ENCODE data around the gene CDC42BPB.

Gene CDC42BPB

GRCh38 chr14:103095210-103095778 is 37.9 kb upstream of the CDC42BPB start:
- DNase-seq (ENCODE audit: low read depth) = no peak

DNA sequence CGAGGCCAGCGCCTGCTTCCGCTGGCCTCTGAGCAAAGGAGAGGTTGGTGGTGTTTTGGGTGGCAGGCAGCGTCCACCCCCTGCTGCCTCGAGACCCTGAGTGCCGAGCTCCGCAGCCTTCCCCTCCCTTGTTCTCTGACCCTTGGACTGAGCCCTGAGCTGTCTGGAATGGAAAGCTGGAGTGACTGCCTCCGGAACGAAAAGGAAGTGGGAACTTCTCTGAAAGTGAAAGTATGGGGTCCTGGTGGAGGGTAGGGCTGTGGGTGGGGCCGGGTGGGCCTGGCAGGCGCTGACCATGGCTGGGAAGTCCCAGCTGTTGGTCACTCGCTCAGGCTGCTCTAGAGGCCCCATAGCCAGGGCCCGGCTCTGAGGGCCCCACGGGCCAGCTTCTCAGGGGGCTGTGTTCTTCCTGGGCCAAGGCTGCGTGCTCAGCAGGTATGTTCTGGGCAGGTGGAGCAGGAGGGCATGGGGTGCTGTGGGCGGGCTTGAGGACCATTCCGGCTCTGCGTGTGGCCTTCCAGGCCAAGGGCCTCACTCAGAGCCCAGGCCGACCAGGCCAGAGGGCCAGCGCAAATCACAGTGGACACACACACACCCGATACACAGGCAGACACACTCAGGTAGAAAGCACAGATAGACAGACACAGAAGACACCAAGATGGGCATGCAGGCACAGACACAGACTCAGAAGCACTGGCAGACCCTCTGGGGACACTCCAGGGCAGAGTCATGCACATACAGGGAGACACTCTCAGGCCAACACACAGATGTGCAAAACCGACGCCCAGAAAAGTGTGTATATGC is 37.3 kb upstream of the CDC42BPB start, which contains the start of gene EXOC3L4:
TSS of gene EXOC3L4 (plus strand) at position 320 of the 804 bp plus-strand sequence. CDS start 5,495 bp downstream, outside the sequence.
- DNase-seq (ENCODE audit: low read depth) = no peak

GRCh38 chr14:103093856-103094405 is 36.6 kb upstream of the CDC42BPB start:
- no peak for DNase-seq (ENCODE audit: low read depth)

- no peak for DNase-seq (ENCODE audit: low read depth)
Observed at GRCh38 chr14:103091883-103092222, 34.5 kb upstream of the CDC42BPB start.

DNA sequence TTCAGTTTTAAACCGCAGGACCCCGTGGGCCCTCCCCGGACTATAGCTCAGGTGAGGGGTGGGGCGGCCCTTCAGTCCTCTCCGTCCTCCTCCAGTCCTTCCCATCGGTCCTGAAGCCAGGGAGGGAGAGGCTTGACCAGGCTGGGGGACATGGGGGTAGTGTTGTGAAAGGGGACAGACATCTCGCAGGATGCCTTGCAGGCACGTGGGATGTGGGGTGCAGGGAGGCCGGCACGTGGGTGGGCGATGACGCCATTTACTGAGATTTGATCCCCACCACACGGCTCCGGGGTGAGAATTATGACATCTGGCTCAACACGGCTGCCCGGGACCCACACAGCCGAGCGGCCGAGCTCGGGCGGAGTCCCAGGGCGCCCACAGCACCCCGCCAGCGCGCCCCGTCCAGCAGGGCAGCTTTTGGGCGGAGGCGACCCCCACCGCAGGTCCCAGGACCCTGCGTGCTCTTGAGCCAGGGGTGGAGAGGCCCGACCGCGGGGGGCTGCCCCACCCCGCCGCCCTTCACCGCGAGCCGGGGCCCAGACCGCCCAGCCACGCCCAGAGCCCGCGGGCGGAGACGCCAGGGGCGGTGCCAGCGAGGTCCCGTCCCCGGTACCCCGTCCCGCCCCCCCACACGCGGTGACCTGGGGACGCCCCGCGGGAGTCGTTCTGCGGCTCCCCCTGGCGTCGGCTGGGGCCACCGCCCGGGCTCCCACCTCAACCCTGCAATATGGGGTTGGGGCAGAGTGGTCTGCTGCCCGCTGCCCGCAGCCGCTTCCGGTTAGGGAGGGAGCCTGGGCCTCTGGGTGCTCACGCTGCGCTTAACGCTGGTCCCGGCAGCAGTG is 33.9 kb upstream of the CDC42BPB start:
- peak; percentile 73 for DNase-seq (ENCODE audit: low read depth)

DNA sequence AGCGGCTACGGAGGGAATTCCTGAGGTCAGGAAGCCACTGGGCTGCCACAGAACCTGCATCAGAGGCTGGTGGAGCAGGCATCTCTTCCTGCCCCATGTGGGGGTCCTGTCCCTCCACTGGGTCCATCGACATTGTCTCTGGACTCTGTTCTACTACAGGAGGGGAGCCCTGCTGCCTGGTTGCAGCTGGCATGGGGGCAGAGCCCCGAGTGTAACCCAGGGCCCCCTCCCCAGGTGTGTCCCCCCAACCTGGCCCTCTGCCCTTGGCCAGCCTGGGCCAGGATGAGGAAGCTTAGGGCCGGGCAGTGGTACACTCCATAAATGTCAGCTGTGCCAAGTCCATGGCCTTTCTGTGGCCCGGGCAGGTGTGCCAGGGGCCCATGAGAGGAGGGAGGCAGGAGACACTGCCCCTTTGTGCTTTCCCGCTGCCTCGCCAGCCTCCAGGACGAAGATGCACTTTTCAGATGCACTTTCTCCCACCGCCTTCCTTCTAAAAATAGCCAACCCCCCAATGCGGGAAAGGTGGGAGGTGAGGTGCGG is 33.2 kb upstream of the CDC42BPB start:
- DNase-seq (ENCODE audit: low read depth) = no peak

DNA sequence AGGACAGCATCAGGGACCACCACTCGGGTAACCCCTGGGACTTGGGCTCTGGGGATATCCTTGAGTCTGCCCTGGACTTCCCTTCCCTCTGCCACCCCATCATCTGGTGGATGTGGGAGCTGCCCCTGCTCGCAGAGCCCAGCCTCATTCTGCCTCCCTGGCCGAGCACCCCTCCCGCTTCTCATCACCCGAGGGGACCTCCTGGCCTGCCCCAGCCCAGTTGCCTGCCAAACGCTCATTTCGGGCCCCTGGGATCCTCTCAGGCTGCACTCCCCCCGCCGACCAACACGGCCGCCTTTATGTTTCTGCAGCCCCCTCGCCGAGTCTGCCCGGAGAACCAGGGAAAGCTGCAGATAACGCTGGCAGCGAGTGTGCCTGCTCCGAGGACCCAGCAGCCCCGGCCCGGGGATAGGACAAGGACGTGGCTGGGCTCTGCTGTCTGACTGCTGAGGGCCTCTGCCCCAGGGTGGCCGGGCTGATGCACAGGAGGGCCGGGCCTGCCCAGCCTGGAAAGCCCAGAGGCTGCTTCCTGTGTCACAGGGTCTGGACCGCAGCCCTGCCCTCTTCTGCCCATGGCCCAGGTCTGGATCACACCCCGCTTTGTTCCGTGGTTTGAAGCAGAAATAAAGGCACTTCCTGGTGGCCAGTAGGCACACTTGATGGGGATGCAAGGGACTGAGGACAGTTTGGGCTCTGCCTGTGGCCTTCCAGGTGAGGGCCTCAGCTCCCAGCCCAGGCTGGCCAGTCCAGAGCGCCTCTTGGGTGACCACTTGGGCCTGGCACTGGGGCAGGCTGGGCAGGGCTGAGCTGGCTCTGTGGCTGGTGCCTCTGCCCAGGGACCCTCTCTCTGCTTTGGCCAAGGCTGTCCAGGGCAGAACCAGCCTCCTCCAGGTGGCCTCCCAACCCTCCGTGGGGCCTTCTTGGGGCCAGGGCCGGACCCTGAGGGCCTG is 32.3 kb upstream of the CDC42BPB start:
- no peak for DNase-seq (ENCODE audit: low read depth)

- no peak for DNase-seq (ENCODE audit: low read depth)
Observed at GRCh38 chr14:103088921-103089320, 31.6 kb upstream of the CDC42BPB start.

DNA sequence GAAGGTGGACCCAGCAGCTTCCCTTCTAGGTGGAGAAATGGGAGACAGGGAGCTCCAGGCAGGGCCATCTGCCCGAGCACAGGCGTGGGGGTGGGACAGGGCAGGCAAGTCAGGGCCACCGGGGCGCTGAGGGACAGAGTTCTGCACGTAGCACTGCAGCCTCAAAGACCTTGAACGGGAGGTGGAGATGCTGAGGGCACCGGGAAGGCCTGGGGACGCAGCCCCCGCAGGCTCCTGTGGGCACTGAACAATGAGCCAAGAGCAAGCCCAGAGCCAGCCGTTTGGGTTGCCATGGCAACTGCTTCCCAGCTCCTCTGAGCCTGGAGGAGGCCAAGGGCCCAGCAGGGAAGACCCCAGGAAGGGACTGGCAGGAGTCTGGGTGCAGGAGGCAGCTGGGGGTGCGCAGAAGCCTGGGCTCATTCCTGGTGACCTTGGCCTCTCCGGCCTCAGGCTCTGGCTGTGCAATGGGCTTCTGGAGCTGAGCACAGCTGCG is 30.0 kb upstream of the CDC42BPB start:
- no peak for DNase-seq (ENCODE audit: low read depth)

DNA sequence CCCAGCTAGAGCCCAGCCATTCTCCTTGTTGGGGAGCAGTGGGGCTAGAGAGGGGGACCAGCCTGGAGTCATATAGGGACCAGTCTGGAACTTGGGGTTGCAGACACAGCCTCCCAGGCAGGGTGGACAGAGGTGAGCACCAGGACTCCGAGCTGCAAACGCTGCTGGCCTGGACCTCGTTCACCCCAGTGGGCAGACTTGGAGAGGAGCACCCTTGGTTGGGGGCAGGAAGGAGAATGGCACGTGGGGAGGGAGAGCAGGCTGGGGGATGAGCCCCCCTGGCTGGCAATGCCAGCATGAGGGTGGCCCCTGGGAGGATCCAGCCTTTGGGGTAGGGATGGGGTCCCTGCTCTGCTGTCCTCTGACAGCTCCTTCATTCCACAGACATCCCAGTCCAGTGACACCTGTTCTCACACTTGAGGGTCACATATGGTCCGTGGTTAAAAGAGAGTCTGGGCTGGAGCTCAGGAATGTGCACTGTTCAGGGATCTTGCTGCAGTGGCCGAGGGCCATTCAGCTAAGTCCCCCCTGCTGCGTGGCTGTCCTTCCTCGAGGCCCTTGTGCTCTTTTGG is 29.5 kb upstream of the CDC42BPB start:
- no peak for DNase-seq (ENCODE audit: low read depth)

DNA sequence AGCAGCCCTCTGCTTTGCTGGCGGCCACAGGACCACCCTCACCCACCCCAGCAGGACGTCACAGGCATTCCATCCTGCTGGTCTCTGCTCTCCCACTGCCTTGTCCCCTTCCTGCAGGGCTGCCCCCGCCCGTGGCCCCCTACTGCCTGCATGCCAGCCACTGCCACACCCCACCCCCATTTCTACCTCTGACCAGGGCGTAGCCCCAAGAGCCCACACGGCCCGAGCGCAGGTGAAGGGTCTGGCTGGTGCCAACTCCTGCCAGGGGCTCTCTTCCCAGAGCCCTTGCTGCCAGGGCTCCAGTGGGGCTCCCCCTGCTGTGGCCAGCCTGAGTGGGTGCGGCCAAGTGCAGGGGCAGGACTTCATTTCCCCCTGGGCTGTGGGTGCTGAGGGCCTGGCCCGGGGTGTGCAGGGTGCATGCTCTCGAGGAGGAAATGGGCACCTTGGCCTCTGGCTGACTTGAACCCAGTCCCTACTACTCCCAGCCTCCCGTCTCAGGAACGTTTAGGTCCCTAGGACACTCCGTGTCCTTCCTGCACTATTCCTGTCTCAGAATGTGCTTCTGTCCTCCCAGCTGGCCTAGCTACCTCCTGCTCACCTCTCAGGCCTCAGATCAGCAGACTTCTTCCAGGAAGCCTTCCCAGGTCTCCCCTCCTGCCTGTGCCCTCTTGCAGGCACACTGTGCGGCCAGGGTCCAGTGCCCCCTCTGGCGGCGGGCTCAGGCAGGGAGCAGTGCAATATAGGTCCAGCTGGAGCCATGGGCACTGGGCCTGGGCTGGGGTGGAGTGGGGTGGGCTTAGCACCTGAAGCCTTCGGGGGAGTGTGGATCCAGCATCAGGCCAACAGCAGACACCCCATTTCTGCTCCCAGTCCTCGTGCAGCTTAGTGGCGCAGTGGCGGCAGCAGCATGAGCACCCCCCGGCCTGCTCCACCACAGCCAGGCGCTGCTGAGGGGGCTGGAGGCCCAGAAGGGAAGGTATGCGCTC is 28.1 kb upstream of the CDC42BPB start:
- no peak for DNase-seq (ENCODE audit: low read depth)

DNA sequence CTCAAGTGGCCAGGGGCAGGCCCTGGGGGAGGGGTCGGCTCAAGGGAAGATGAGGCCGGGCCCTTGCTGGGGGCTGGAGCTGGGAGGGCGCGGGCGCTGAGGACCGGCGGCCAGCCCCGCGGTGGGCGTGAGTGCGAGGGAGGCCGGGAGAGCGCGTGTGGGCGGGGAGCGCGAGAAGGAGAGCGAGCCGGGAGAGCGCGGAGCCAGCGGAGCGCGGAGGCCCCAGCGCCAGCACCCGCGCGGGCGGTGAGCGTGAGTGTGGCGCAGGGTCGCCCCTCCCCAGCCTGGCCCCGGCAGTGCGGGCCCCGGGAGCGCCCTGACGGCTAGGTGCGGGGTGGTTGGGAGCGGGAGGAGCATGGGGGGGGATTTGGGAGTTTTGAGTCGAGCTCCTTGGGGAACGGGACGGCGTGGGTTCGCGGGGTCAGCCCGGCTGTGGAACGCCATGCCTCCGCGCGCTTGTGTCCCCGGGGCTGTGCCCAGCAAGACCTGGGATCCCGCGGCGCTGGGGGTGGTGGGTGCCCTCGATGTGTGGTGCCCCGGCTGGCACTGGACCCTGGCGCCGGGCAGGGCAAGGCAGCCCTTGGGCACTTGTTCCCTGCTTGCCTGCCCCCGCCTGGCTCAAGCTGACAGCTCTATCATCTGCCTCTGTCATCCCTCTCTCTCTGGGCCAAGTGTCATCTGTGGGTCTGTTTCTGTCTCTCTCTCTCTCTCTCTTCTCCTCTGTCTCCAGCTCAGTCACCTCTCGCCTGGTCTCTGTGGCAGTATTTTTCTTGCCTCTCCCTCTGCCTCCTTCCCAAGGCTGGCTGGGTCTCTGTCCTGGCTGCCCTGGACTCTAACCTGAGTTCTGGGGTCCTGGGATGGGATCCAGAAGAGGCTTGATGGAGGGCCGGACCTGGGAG is 26.9 kb upstream of the CDC42BPB start, which contains the start of gene LBHD2:
TSS of gene LBHD2 (plus strand) at position 190 of the 899 bp plus-strand sequence. CDS start 1,803 bp downstream, outside the sequence.
- no peak for DNase-seq (ENCODE audit: low read depth)

- DNase-seq (ENCODE audit: low read depth) = no peak
Observed at GRCh38 chr14:103081951-103082350, 24.6 kb upstream of the CDC42BPB start.

- DNase-seq (ENCODE audit: low read depth) = no peak
Observed at GRCh38 chr14:103078860-103079587, 21.7 kb upstream of the CDC42BPB start.

DNA sequence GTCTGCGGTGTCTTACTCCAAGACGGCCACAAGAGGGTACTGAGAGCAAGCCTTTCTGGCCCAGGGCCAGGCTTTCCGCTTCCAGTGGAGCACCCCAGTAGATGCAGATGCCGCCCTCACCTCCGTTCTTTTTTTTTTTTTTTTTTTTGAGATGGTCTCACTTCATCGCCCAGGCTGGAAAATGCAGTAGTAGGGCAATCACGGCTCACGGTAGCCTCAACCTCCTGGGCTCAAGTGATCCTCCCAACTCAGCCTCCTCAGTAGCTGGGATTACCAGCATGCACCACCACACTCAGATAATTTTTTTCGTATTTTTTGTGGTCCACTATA is 21.0 kb upstream of the CDC42BPB start:
- peak; percentile 67 for DNase-seq (ENCODE audit: low read depth)

DNA sequence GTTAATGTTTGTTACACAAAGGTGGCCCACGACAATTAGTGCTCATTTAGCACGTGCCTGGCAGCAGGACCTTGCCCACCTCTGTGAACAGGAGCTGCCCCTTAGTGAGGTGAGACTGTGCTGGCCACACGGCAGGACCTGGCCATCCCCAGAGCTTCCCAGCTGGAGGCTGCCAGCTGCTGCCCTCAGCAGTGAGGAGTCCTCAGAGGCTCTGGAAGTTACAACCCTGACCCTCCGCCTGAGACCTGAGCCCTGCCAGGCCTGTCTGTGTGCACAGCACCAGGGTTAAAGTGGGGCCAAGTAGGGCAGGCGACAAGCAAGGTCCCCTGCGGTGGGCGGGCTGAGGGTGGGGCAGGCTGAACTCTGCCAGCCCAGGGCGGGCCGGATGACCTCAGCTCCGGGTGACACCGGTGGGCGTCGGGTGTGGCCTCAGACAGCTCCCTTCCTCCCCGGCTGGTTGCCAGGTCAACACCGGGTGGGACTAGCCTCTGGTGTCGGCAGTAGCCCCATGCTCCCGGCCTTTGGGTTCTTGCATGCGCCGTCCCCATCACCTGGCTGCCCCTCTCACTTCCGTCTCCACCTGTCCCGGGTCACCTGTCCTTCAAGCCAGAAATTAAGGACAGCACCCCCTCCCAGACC is 17.5 kb upstream of the CDC42BPB start:
- no peak for DNase-seq (ENCODE audit: low read depth)
